GM19240 (cell line): ENCODE data around the gene DR1.
"Not testable (repeated sequence)": the region's sequence is repeated elsewhere in the genome, so short reads cannot be mapped to it uniquely, and the experiment has no call there.

Source experiments
- DNase-seq: peaks from one replicate; pipeline ENCODE4 v3.0.0; 2011; ENCODE audit warnings: low spot score; ENCODE audit not compliant: insufficient read length

DR1 gene

DNA sequence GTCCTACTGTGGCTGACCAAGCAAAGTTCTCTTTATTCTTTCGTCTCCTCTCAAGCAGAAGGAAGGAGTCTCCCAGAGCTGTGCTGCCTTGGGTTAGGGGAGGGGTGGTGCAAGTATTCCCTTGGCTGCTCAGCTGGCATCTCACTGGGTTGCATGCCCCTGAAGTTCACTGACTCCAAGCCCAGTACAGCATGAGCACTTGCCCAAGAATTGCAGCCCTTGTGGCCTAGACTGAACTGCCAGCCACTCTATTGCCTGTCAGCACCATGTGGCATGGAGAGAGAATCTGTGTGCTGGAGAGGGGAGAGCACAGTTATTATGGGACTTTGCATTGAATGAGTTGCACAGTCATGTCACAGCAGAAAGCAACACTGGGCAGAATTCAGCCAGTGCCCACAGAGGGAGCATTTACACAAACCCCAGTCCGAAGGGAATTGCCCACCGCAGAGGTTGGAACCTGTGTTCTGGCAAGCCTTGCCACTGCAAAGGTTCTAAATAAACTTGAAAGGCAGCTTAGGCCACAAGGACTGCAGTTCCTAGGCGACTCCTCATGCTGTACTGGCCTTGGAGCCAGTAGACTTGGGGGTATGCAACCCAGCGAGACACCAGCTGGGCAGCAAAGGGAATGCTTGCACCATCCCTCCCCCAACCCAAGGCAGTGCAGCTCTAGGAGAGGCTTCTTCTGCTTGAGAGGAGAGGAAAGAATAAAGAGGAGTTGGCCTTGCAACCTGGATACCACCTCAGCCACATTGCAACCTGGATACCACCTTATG lies 28.8 kb downstream of the DR1 start:
- no peak for DNase-seq

DNA sequence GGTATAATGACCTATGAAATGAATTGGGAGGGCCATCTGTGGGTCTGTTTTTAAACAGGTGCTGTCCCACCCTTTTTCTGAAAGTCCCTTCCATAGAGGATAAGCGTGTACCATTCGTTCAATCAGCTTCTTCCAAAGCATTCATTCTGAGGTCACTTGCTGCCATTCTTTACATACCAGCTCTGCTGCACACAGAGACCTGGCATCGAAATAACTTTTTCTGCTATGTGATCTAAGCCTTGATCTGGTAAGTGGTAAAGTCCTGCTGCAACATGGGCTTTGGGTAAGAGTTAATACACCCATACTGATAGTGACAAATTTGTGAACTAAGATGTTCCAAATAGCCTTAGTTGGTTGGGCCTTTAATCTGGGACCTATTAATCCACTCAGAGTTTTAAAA lies 38.9 kb downstream of the DR1 start:
- DNase-seq, result no peak

DNA sequence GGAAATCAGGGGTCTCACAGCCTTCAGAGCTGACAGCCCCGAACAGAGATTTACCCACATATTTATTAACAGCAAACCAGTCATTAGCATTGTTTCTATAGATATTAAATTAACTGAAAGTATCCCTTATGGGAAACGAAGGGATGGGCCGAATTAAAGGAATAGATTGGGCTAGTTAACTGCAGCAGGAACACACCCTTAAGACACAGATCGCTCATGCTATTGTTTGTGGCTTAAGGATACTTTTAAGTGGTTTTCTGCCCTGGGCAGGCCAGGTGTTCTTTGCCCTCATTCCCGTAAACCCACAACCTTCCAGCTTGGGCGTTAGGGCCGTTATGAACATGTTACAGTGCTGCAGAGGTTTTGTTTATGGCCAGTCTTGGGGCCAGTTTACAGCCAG lies 40.6 kb downstream of the DR1 start:
- not testable (repeated sequence) for DNase-seq

GRCh38 chr1:93394514-93394913 lies 48.8 kb downstream of the DR1 start:
- no peak for DNase-seq

- no peak for DNase-seq
Observed at GRCh38 chr1:93395195-93395594, 49.5 kb downstream of the DR1 start.

DNA sequence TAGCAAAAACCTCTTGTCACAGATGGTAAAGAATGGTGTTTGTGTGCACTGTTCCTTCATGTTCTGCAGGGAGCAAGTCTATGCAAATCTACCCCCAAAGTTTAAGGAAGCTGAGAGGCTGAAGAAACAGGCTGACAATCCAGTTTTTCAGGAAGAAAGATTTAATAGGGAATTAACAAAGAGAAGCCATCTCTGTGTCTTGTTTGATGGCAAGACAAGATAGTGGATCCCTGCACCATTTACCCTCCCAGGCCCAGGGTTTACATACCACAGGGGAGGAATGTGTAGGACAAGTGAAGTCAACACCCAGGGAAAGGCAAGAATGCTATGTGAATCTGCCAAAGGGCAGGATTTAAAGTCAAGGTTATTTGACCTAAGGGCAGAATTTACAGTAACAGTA lies 54.1 kb downstream of the DR1 start:
- no peak for DNase-seq

GRCh38 chr1:93408203-93408602 lies 62.5 kb downstream of the DR1 start:
- no peak for DNase-seq

GRCh38 chr1:93411000-93411399 lies 65.3 kb downstream of the DR1 start:
- no peak for DNase-seq

DNA sequence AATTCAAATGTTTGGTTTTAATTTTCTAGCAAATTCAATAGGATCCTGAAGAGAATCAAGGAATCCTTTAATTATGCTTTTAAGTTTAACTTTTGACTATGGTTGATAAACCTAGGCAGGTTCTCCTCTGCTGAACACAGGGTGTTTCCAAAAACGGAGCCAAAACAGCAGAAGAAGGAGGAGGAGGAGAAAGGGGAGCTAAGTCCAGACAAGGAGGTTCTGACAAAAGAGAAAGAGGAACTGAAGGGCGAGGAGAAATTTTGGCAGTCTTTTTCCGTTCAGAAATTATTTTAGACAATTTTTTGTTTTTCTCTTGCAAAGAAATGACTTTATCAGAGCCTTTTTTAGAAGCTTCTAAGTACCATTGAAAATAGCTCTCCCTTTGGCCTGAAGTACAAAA lies 69.0 kb downstream of the DR1 start:
- no peak for DNase-seq

DNA sequence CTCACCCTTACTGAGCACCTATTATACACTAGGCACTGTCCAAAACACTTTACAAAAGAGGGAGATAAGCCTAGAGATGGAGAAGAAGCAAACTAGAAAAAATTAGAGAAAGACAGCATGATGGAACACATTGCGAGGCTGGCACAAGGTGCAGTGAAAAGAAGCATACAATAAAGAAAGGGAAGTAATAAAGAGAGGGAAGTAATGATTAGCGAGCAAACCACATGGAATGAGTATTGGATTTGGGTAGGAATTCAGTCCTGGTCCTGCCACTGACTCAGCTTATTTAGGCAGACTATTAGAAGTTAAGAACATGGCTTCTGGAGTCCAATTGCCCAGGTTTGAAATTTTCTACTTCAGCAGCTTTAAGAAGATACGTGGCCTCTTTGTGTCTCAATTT lies 69.6 kb downstream of the DR1 start:
- no peak for DNase-seq

DNA sequence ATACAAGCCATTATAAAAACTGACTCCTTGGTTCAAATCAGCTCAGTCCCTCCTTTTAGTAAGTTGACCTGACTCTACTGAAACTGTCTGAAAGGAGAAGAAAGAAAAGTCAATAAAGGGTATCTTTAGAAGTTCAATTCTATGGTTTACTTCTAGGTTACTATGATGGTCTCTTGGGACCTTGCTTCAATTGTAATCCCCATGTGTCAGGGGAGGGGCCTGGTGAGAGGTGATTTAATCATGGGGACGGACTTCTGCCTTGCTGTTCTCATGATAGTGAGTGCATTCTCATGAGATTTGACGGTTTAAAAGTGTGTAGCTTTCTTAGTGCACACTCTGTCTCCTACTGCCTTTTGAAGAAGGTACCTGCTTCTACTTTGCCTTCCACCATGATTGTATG lies 70.5 kb downstream of the DR1 start:
- DNase-seq, result no peak
